Effector CD8-positive, alpha-beta T cell (primary cell): ENCODE results near the gene C1orf141.
"Not testable (repeated sequence)": the region's sequence is repeated elsewhere in the genome, so short reads cannot be mapped to it uniquely, and the experiment has no call there.

Source experiments
- DNase-seq: peaks from one replicate; lab custom pipeline; 2025; lab: John Stamatoyannopoulos, UW

The C1orf141 gene

DNA sequence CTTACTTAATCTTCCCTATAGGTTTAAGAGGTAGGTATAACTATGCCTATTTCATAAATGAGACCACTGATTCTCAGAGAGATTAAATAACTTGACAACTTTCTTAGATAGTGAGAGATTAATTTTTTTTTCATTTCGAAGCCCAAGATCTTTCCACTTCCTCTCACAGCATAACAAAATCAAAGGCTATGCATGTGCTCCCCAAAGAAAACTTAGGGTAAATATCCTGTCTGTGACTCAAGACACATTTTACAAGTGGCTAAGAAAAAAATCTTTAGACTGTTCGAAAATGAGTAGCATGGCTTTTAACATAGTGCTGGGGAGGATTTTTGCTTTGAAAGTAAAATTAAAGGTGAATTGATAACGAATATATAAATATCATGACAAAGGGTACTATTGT is 8.2 kb upstream of the C1orf141 start:
- DNase-seq: no peak

DNA sequence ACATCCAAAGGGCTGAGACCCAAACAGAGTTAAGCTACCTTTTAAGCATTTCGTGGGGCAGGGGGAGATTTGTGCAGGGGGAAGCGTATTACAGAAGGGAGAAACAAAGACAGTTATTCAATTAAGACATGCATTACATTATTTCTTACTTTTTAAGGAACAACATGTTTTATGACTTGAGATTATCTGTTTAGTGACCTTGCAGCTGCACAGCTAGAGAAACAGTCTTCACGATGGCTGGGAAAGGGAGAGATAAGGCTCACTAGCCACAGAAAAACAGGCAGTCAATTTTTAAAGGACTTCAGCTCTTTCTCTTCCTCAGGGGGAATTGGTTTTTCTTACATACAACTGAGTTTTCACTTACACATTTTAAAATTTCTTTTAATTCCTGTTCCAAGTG is 7.1 kb upstream of the C1orf141 start:
- DNase-seq: not testable (repeated sequence)

DNA sequence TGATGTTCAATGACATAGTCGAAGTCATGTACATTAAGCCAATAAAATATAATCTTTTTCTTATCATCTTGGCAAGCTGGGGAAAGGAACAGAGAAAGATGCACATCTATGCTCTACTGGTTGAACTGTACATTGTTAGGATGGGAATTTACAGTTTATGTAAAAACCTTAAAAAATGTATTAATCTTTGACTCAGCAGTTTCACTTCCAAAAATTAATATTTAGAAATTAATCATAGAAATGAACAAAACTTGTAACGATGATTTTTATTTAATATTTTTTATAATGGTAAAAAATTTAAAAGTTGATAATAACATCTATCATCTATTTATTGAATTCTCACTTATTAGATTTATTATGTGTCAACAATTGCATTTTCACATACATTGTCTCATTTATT is 5.7 kb upstream of the C1orf141 start:
- DNase-seq: no peak

DNA sequence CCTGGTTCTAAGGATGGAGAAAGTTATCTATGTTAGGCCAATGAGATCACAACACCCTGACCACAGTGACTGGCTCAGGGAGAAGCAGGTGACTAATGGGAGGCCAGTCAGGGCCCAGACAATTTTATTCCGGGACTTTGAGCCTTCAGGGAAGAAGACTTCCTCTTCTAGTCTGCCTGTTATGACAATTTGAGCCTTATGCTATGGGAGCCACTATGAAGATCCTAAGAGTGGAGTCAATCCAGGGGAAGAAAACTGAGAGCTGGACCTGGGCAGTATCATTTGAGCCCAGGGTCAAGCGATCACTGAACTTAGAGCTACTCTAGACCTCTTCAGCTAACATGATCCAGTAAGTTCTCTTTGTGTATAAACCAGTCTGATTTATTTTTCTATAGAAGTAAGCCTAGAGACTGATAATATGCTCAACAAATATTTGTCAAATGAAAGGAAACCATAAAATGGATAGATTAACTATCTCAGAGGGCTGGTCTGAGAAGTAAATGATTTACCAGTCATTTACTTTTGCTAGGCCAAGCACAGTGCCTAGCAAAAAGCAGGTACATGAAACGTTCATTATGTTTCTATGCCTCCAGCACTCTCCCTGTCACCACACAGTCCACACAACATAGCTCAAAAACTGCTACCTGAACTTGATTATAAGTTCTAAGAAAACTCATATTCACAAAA is 4.2 kb upstream of the C1orf141 start:
- DNase-seq: no peak

DNA sequence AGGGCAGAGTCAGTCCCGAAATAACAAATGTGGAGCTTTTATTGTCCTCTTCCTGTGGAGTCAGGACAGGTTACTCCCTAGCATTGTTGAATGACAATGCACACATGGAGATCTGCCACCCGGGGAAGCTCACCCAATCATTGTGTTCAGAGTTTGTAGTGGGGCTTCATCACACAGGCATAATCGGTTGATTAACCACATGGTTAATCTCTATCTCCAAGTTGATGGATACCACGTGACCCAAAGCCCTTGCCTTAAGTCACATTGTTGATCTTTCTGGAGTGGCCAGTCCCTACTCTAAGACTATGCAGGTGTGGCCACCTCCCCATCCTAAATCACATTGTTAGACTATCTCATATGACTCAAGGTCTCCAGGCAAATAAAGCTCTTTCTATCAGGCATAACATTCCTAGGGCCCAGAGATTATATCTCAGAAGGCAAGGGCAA is 2.6 kb upstream of the C1orf141 start:
- DNase-seq: no peak

DNA sequence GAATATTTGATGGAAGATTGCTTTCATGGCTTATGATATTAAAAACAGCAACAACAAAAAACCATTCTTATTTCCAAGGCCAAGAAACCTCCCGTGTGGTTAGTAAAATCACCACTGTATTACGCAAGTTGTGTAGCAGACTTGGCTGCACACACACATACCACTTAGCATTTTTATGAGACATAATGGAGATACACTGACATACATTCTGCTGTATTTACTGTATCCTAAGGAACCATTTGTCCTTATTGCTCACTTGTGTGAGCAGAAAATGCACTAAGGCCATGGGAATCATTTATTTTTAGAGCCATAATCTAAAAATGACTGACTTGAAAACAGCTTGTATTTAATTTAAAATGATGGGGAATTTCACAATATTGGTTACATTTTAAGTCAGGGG is 584 bp upstream of the C1orf141 start:
- DNase-seq: no peak

DNA sequence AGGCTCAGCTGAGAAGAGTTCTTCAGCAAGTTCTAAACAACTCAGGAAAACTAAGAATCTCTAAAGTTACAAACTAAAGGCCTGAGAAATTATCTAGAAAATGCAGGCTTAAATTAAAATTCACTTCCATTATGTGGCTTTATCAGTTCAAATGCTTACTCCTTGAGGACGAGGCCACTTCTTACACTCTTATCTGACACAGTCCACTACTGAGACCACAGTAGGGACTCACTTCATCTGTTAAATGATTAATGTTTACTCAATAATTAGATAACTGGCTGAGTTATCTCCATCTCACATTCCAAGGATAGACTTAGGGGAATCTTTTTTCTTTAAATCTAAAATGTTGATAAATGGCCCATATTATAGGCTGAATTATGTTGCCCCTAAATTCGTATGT is 1.6 kb downstream of the C1orf141 start:
- DNase-seq: no peak

DNA sequence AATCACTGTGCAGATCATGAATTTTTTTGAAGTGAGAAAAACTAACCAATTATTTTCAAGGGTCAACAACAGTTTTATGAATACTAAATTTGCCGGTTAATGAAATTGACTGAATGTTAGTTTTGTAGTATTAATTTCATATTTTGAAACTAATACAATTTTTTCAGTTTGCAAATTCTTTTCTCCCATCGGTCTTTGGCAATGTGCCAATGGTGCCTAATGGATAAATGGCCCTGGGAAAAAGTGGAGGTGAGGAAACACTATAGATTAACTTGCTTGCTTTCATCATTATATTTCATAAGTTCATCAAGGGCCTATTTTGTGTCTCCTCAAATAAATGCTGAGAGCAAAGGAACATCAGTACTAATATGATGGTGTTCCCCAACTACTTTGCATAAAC is 4.1 kb downstream of the C1orf141 start:
- DNase-seq: no peak

DNA sequence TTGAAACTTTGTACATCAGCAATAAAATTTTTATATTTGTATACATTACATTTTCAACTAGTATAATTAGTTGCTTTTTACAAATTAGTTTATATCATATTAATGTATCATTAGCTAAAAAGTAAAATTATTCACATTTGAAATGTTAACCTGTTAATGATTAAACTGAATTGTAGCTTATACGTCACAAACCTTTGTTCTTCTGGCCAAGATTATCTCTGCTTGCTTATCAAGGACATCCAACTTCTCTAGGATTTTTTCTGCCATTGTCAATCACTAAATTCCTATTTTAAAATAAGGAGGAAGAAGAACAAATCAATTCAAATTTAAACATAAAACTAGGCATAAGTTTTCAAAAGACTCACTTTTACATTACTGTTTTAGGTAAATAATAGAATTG is 7.8 kb downstream of the C1orf141 start:
- DNase-seq: no peak

DNA sequence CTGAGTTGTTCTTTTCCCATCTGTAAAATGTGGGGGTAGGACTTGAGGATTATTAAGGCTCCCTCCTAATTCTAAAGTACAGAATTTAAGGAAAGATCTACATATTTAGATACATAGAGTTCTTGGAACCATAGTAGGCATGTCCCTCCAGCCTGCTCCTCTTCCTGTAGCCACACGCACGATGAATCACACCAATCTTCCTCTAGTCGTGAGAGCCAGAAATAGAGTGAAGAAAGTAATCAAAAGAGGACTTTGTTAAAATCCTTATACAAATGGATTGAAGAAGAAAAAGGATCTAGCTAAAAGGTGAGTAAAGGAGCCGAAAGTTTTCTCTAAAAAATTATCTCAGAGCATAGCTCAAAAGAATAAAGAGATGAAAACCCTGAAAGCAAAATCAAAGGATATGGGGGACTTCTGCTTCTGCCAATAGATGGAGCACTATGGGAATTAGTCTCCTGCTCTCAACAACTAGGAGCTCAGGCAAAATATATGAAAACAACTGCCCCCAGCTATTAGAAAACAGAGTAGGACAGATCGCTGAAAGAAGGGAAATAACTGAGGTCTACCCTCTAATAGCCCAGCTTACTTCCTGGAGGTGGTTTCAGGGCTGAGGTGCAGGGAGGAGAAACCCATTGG is 8.5 kb downstream of the C1orf141 start:
- DNase-seq: no peak

DNA sequence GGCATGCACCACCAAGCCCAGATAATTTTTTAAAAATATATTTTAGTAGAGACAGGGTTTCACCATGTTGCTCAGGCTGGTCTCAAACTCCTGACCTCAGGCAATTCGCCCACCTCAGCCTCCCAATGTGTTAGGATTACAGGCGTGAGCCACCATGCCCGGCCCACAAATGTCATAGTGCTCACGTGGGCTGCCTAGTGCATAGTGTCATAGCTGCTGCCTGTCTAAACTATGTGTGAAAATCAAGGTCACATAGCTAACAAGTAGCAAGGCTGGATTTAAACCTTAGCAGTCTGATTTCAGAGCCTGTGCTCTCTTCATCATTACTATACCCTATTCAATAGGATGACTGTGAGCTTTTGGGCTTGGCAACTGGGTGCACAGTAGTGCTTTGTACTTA is 10.3 kb downstream of the C1orf141 start:
- DNase-seq: no peak

DNA sequence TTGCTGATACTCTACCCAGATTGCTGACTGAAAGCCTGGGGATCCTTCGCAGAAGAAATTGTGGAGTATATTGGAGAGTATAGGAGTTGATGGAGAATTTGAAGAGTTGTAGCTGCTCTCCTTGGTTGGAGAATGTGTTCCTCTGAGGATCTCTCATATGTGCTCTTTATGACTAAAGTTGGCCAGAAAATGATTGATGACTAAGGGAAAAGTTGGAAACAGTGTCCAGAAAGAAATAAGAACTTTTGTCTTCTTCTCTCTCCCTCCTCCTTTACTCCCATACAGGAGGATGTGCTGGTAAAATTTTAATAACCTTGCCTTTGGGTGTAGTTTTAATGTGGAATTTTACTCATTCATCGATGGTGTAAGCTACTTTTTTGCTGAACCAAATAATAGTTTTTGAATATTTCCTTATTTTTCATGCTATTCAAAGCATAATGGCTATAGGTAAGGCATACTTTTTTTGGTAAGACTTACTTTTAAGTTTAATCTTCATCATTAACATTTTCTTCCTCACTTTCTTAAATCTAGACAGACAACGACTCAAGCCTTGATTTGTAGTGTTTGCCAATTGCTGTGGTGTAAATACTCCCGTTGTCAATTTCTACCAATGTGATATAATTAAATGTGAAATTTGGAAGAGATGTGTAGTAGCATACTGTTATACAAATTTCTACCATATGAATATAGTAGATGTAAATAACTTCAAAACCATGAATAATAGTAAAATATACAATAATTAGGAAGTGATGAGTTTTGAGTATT is 13.7 kb downstream of the C1orf141 start:
- DNase-seq: no peak

DNA sequence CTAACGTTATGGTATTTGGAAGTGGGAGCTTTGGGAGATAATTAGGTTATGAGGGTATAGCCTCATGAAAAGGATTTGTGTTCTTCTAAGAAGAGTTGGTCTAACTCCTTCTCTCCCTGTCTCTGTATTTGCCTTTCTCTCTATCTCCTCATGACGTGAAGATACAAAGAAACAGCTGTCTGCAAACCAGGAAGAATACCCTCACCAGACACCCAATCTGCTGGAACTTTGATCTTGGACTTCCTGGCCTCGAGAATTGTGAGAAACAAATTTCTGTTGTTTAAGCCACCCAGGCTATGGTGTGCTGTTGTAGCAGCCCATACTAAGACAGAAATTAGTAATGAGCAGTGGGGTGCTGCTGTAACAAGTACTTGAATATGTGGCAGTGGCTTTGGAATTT is 16.1 kb downstream of the C1orf141 start:
- no peak for DNase-seq

DNA sequence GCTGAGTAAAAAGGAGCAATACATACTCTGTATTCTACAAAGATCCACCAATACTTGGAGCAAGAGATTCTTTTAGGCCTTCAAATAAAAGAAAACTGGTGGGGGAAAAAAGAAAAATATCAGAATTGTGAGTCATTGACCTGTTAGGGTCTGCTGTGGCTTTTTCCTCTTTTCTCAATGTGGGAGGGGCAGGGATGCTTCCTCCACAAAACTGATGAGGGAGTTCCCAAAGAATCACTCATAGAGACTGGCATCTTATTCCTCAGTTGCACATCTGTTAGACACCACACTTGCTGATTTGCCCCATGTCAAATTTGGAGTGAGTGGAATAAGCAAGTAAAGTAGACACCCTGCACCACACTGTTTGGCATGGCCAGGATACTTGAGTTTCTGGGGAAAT is 16.6 kb downstream of the C1orf141 start:
- DNase-seq: no peak

DNA sequence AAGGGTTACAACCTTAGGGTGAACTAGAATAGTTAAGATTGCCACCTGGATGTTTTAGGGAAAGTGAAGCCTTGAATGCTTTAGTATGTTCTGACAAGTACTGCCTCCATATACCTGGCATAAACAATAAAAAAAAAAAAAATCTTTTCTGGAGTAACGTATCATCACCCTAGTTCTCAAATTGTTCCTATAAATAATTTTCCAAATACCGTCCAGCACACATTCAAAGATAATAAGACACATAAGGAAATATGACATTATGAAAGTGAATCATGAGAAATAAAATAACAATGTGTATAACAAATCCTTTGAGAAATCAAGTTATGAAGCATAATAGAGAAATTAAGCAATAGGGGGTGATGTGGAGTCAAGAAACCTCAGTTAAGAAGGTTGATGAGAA is 20.6 kb downstream of the C1orf141 start:
- DNase-seq: no peak

DNA sequence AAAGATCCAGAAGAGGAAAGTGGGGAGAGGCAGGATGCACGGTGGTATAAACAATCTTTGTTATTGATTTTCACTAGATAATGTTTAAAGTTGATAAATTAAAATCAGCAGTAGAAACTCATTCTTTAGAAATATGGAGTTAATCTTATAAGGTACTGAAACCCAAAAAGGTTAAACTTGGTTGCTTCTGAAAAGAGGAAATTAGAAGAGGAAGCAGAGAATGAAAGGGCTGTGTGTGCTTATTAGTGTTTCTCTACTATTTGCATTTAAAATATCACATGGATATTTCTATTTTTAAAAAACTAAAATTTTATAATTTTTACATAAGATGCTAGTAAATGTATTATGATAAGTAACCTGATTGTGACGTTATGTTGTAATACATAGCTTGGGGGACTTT is 24.4 kb downstream of the C1orf141 start:
- DNase-seq: no peak

DNA sequence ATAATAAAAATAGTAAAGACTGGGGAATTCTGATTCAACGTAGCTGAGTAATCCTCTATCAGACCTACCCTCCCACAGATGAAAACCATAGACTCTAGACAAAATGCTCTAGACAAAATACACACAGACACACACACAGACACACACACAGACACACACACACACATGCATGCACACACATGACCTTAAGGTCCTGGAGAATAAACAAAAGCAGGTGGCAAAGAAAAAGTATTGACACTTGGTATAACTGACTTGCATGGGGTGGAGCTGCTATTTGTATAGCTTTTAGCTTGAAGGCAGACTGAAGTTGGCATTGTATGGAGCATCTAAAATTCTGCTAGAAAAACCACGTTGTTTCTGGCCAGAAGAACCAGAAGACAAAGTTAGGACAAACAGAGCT is 29.3 kb downstream of the C1orf141 start:
- DNase-seq: no peak

DNA sequence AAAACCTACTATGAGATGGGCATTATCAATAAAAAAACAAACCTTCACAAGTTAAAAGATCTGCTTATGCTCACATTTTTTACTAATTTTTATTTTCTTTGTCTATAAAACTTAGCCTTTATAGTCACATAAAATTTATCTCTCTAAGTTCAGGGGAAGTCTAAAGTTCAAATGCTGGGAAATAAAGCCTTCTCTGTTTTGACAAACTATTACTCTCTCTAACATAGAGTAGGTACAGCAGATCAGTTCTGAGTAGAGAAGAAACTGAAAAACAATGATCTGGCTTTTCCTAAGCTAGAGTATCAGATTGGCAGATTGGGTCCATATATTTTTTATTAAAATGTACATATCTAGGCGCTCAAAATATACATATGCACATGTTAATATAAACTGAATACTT is 31.2 kb downstream of the C1orf141 start:
- no peak for DNase-seq

DNA sequence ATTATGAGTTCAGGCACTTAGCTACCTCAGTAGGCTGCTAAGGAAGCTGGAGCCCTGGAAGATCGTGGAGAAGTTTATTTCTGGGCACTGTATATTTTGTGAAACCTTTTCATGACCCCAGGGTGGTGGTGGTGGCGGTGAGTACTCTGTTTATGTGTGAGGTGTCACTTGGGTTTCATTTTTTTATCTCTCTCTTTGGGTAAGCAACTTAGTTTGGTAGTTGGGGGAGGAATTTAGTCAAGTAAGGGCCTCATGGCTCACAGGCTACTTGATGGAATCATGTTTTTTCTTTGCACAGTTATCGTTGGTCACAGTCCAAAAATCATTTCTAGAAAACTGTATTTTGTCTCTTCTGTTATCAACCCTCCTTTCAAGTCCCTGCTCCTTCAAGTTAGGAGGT is 33.9 kb downstream of the C1orf141 start:
- no peak for DNase-seq

DNA sequence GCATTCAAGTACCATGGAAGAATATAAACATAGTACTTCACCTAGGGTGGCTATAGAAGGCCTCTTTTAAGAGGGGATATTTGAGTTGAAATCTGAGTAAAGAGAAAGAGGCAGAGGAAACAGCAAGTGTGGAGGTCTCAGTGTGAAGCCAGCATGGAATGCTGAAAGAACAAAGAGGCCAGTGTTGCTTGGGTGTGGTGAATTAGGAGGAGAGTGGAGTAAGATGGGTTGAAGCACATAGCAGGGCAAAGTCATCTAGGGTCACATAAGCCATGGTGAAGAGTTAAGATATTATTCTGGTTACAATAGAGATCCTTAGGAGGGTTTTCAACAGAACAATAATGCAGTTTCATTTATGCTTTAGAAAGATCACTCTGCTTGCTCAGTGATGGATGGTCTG is 37.5 kb downstream of the C1orf141 start:
- no peak for DNase-seq

DNA sequence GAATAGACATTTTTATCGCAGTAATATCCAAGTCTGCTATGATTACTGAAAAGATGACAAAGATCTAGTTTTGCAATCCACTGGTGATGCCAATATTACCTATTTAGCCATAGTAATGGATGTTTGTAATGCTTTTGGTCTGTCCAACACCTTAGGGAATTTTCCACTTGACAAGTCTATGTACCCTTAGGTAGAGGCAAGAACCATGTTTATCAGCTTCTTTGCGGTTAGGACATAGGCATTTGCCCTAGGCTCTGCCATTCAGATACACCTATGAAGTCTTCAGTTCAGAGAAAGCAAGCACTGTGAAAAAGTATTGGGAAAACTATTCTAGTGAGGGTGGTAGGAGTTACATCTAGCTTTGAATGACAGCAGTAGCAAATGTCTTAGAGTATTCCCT is 40.6 kb downstream of the C1orf141 start:
- DNase-seq: no peak

DNA sequence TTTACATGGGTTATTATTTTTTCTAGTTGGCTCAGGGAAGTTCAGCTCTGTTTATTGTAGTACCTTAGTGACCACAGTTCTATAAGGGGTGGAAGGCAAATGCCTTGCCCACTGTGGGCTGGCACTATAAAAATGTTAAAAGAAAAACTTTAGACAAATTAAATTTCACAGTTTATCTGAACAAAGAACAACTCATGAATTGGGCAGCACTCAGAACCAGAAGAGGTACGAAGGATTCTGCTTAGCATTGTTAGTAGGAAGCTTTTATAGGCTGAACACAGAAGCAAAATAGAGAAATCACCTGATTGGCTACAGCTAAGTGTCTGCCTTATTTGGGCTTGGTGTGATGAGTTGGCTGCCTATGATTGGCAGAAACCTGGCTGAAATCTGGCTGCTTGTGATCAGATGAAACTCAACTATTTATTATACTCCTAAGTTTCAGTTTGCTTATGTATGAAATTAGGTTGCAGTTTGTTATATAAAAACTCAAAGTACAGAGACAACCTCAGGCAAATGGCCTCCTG is 45.0 kb downstream of the C1orf141 start:
- DNase-seq: no peak

DNA sequence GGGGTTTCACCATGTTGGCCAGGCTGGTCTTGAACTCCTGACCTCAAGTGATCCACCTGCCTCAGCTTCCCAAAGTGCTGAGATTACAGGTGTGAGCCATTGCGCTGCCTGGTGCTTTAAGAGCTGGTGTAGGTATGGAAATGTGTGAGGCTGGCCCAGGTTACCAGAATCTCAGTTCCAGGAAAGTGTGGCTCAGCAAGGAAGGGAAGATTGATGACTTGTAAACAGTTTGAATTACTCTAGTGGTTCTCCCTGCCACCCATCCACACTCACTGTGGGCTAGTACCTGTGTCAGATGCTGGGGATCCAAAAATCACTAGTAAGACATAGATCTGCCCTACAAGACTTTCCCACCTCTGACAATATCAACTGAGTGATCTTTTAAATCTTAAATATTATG is 46.3 kb downstream of the C1orf141 start:
- no peak for DNase-seq
